Ishikawa (cell line): Measurements from ENCODE around the gene AGPAT4.

ENCODE experiments used
- CEBPB ChIP-seq: IDR thresholded peaks from 2 replicates; pipeline ENCODE4 v1.6.1; 2012
- CREB1 ChIP-seq: IDR thresholded peaks from 2 replicates; pipeline ENCODE4 v1.6.1; 2012; ENCODE audit warnings: low read depth
- EGR1 ChIP-seq: IDR thresholded peaks from 2 replicates; pipeline ENCODE4 v1.6.1; 2012
- EP300 ChIP-seq: IDR thresholded peaks from 2 replicates; pipeline ENCODE4 v1.6.1; 2012; ENCODE audit warnings: borderline replicate concordance
- FOXM1 ChIP-seq: IDR thresholded peaks from 2 replicates; pipeline ENCODE4 v1.6.1; 2012; ENCODE audit warnings: low read depth, borderline replicate concordance
- NFIC ChIP-seq: IDR thresholded peaks from 2 replicates; pipeline ENCODE4 v1.6.1; 2012
- RAD21 ChIP-seq: IDR thresholded peaks from 2 replicates; pipeline ENCODE4 v1.6.1; 2012; ENCODE audit warnings: low read depth
- TAF1 ChIP-seq: IDR thresholded peaks from 2 replicates; pipeline ENCODE4 v1.6.1; 2012; ENCODE audit warnings: low read depth, mild to moderate bottlenecking
- TEAD4 ChIP-seq: IDR thresholded peaks from 2 replicates; pipeline ENCODE4 v1.6.1; 2012
- YY1 ChIP-seq: IDR thresholded peaks from 2 replicates; pipeline ENCODE4 v1.6.1; 2012; ENCODE audit warnings: low read depth
- ZBTB7A ChIP-seq: IDR thresholded peaks from 2 replicates; pipeline ENCODE4 v1.6.1; 2012; ENCODE audit warnings: low read depth
- TF ChIP-seq, protein P1 (sequence below): IDR thresholded peaks from 2 replicates; pipeline ENCODE4 v1.6.1; 2012; ENCODE audit warnings: low read depth, mild to moderate bottlenecking
- TF ChIP-seq, protein P2 (sequence below): IDR thresholded peaks from 2 replicates; pipeline ENCODE4 v1.6.1; 2012
- TF ChIP-seq, protein P3 (sequence below): IDR thresholded peaks from 2 replicates; pipeline ENCODE4 v1.6.1; 2012

DNA sequence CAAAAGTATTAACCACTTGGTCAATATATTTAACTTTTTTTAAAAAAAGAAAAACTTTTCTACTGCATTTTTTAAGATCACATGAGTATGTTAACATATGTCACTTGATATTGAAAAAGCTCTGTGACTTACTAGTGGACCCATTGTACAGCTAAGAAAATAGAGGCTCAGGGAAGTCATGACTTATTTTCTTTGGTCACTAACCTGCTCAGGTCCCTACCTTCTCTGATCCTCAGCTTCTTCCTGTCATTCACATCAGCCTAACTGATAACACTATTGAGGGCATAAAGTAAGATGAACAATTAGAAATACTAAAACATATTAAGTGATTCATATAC lies 19.8 kb downstream of the AGPAT4 start:
- TF ChIP-seq RAD21: no peak
- TF ChIP-seq, protein P1, sequence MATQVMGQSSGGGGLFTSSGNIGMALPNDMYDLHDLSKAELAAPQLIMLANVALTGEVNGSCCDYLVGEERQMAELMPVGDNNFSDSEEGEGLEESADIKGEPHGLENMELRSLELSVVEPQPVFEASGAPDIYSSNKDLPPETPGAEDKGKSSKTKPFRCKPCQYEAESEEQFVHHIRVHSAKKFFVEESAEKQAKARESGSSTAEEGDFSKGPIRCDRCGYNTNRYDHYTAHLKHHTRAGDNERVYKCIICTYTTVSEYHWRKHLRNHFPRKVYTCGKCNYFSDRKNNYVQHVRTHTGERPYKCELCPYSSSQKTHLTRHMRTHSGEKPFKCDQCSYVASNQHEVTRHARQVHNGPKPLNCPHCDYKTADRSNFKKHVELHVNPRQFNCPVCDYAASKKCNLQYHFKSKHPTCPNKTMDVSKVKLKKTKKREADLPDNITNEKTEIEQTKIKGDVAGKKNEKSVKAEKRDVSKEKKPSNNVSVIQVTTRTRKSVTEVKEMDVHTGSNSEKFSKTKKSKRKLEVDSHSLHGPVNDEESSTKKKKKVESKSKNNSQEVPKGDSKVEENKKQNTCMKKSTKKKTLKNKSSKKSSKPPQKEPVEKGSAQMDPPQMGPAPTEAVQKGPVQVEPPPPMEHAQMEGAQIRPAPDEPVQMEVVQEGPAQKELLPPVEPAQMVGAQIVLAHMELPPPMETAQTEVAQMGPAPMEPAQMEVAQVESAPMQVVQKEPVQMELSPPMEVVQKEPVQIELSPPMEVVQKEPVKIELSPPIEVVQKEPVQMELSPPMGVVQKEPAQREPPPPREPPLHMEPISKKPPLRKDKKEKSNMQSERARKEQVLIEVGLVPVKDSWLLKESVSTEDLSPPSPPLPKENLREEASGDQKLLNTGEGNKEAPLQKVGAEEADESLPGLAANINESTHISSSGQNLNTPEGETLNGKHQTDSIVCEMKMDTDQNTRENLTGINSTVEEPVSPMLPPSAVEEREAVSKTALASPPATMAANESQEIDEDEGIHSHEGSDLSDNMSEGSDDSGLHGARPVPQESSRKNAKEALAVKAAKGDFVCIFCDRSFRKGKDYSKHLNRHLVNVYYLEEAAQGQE: no peak
- TF ChIP-seq CREB1: no peak
- no peak for TF ChIP-seq EGR1
- TF ChIP-seq, protein P2, sequence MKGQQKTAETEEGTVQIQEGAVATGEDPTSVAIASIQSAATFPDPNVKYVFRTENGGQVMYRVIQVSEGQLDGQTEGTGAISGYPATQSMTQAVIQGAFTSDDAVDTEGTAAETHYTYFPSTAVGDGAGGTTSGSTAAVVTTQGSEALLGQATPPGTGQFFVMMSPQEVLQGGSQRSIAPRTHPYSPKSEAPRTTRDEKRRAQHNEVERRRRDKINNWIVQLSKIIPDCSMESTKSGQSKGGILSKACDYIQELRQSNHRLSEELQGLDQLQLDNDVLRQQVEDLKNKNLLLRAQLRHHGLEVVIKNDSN: no peak
- no peak for TF ChIP-seq YY1
- TF ChIP-seq ZBTB7A: no peak
- no peak for TF ChIP-seq NFIC
- TF ChIP-seq FOXM1: no peak
- no peak for TF ChIP-seq TAF1
- no peak for TF ChIP-seq EP300
- TF ChIP-seq, protein P3, sequence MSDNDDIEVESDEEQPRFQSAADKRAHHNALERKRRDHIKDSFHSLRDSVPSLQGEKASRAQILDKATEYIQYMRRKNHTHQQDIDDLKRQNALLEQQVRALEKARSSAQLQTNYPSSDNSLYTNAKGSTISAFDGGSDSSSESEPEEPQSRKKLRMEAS: no peak
- TF ChIP-seq CEBPB: no peak
- no peak for TF ChIP-seq TEAD4
